HepG2 (cell line): ENCODE measurements around the gene TMEM129. TPM values are rescaled to one million over a fixed set of nuclear protein-coding genes. Genes with fewer than 3 reads are reported as not detected.

Source experiments
- ARID4A ChIP-seq: sonication (generic); formaldehyde crosslinking; IDR thresholded peaks from 2 replicates; pipeline ENCODE4 v1.5.0; 2020; ENCODE audit warnings: mild to moderate bottlenecking, missing genetic modification reagents, borderline replicate concordance
- ELF3 ChIP-seq: IDR thresholded peaks from 2 replicates; pipeline ENCODE4 v1.6.1; 2016; ENCODE audit warnings: missing genetic modification reagents, missing compliant biosample characterization
- ESRRA ChIP-seq: sonication (generic); formaldehyde crosslinking; IDR thresholded peaks from 2 replicates; pipeline ENCODE4 v1.5.1; 2020; ENCODE audit warnings: mild to moderate bottlenecking, low read depth, missing genetic modification reagents
- ETV5 ChIP-seq: IDR thresholded peaks from 2 replicates; pipeline ENCODE4 v1.6.1; 2018; ENCODE audit warnings: missing biosample characterization, missing genetic modification reagents, inconsistent platforms, borderline replicate concordance
- HNF1A ChIP-seq, 2 experiments: sonication (generic) in 1 of 2; formaldehyde crosslinking in 1 of 2; IDR thresholded peaks; 2 replicates each; pipeline versions ENCODE4 v1.4.0 to v1.6.1; 2016 to 2020; ENCODE audit warnings: borderline replicate concordance in 1 of 2, low read depth in 1 of 2, mild to moderate bottlenecking in 1 of 2, missing genetic modification reagents in 1 of 2
- JARID2 ChIP-seq: sonication (generic); formaldehyde crosslinking; IDR thresholded peaks from 2 replicates; pipeline ENCODE4 v1.8.1; 2023; ENCODE audit warnings: missing genetic modification reagents, inconsistent platforms; ENCODE audit not compliant: insufficient replicate concordance
- MTF1 ChIP-seq: sonication (generic); formaldehyde crosslinking; IDR thresholded peaks from 2 replicates; pipeline ENCODE4 v1.5.0; 2020; ENCODE audit warnings: missing genetic modification reagents
- NAIF1 ChIP-seq: sonication (generic); formaldehyde crosslinking; IDR thresholded peaks from 2 replicates; pipeline ENCODE4 v1.5.0; 2020; ENCODE audit warnings: mild to moderate bottlenecking, missing genetic modification reagents, borderline replicate concordance
- PAX8 ChIP-seq: sonication (generic); formaldehyde crosslinking; IDR thresholded peaks from 2 replicates; pipeline ENCODE4 v1.8.0; 2022; ENCODE audit warnings: mild to moderate bottlenecking, missing genetic modification reagents, borderline replicate concordance
- POLR2G ChIP-seq: fragments of 200-400 bp; formaldehyde crosslinking; IDR thresholded peaks from 2 replicates; pipeline ENCODE4 v1.6.1; 2018; ENCODE audit warnings: mild to moderate bottlenecking, low read depth, low read length, moderate library complexity
- PRMT3 ChIP-seq: sonication (generic); formaldehyde crosslinking; IDR thresholded peaks from 2 replicates; pipeline ENCODE4 v1.8.1; 2022; ENCODE audit warnings: low read depth, mild to moderate bottlenecking, moderate library complexity, missing genetic modification reagents, borderline replicate concordance
- SRSF1 ChIP-seq: fragments of 200-400 bp; formaldehyde crosslinking; optimal IDR thresholded peaks from 2 replicates; pipeline ENCODE3; 2017; ENCODE audit warnings: mild to moderate bottlenecking, low read depth, low read length, moderate library complexity
- TP53 ChIP-seq: sonication (generic); formaldehyde crosslinking; conservative IDR thresholded peaks from 2 replicates; pipeline ENCODE4 v1.4.0; 2020; ENCODE audit warnings: missing genetic modification reagents
- TSC22D2 ChIP-seq: sonication (generic); formaldehyde crosslinking; IDR thresholded peaks from 2 replicates; pipeline ENCODE4 v1.5.1; 2020; ENCODE audit warnings: missing genetic modification reagents, mild to moderate bottlenecking, borderline replicate concordance
- YEATS2 ChIP-seq: sonication (generic); formaldehyde crosslinking; IDR thresholded peaks from 2 replicates; pipeline ENCODE4 v1.4.0; 2020; ENCODE audit warnings: missing genetic modification reagents, borderline replicate concordance
- ZBTB7B ChIP-seq: sonication (generic); formaldehyde crosslinking; IDR thresholded peaks from 2 replicates; pipeline ENCODE4 v1.4.0; 2020; ENCODE audit warnings: missing genetic modification reagents
- ZNF12 ChIP-seq: sonication (generic); formaldehyde crosslinking; IDR thresholded peaks from 2 replicates; pipeline ENCODE4 v1.5.0; 2020; ENCODE audit warnings: missing genetic modification reagents
- ZNF138 ChIP-seq: sonication (generic); formaldehyde crosslinking; IDR thresholded peaks from 2 replicates; pipeline ENCODE4 v1.5.0; 2020; ENCODE audit warnings: mild to moderate bottlenecking, low read depth, missing genetic modification reagents
- ZNF253 ChIP-seq: sonication (generic); formaldehyde crosslinking; IDR thresholded peaks from 2 replicates; pipeline ENCODE4 v1.8.0; 2022; ENCODE audit warnings: mild to moderate bottlenecking, missing genetic modification reagents, borderline replicate concordance
- polyA plus RNA-seq, 8 experiments: library from polyadenylated mRNA; depleted of rRNA in 3 of 8; stranded (reverse) in 7 of 8; unstranded in 1 of 8; fragments of >200 nt; fragmentation: Illumina TruSeq in 4 of 8; extraction: Trizol in 4 of 8; gene quantifications; 2 replicates each; pipeline versions ENCODE4 v1.2.1 to v1.2.3, GENCODE V29; 2011 to 2016; ENCODE audit warnings: low read depth in 4 of 8, missing spikeins in 1 of 8, mixed read lengths in 1 of 8; ENCODE audit not compliant: insufficient read depth in 1 of 8
- total RNA-seq, 5 experiments: library from RNA; depleted of rRNA; stranded (reverse); fragments of >200 nt; fragmentation: Illumina TruSeq; extraction: Trizol; gene quantifications; 2 replicates each; pipeline ENCODE4 v1.2.3, GENCODE V29; 2016; ENCODE audit warnings: low read depth in 1 of 5
- TF ChIP-seq, protein P1 (sequence below): sonication (generic); formaldehyde crosslinking; IDR thresholded peaks from 2 replicates; pipeline ENCODE4 v1.4.0; 2020; ENCODE audit warnings: missing genetic modification reagents, borderline replicate concordance

Gene TMEM129
- total and polyA plus RNA-seq, 2 of the 13 experiments (the other 11 are each of a cell fraction or from before 2014, with no cell fraction given): 19.0 to 25.8 TPM

DNA sequence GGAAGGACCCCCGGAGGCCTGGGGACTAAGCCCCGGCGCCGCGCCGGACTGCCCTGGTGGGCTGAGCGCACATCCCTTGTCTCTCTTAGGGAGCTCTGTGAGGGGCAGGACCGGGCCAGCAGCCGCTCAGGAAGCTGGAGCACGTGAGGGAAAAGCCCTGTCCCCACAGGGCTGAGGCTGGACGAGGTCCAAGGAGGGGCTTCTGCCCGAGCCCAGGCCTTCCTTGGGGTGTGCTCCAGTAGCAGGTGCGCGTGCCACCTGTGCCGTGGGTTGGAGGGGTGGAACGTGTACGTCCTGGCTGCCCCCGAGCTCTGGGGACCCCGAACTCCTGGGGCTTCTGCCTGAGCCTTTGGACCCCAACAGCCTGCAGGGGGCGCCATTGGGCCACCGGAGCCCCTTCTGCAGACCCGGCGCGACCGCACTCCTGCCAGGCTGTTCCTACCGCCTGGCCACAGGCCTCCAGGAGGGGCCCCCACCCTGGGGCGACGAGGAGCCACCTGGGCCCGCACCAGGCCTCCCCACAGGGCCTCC, 27.4 kb upstream of the TMEM129 start (continued):
- TF ChIP-seq HNF1A (IDR thresholded peaks at IDR 0.05; ENCODE audit: low read depth): no peak
- TF ChIP-seq HNF1A (CRISPR knock-in tag; IDR thresholded peaks at IDR 0.05; ENCODE audit: borderline replicate concordance): 0 out of 2 replicates have a peak, but pooled peaks have one; percentile 30
- no peak for TF ChIP-seq POLR2G
- TF ChIP-seq JARID2: no peak
- TF ChIP-seq NAIF1 (CRISPR knock-in tag): no peak
- no peak for TF ChIP-seq ZNF12 (CRISPR knock-in tag)
- TF ChIP-seq ESRRA (CRISPR knock-in tag): no peak
- no peak for TF ChIP-seq ZNF253 (CRISPR knock-in tag)
- peak; percentile 53 for TF ChIP-seq ETV5 (CRISPR knock-in tag)
- TF ChIP-seq, protein P1, sequence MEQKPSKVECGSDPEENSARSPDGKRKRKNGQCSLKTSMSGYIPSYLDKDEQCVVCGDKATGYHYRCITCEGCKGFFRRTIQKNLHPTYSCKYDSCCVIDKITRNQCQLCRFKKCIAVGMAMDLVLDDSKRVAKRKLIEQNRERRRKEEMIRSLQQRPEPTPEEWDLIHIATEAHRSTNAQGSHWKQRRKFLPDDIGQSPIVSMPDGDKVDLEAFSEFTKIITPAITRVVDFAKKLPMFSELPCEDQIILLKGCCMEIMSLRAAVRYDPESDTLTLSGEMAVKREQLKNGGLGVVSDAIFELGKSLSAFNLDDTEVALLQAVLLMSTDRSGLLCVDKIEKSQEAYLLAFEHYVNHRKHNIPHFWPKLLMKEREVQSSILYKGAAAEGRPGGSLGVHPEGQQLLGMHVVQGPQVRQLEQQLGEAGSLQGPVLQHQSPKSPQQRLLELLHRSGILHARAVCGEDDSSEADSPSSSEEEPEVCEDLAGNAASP (CRISPR knock-in tag): 0 out of 2 replicates have a peak, but pooled peaks have one; percentile 48
- no peak for TF ChIP-seq TP53 (CRISPR knock-in tag)
- TF ChIP-seq YEATS2: no peak
- TF ChIP-seq PAX8 (CRISPR knock-in tag): no peak
- TF ChIP-seq MTF1: no peak
- TF ChIP-seq ELF3: 0 out of 2 replicates have a peak, but pooled peaks have one; percentile 28
- no peak for TF ChIP-seq PRMT3
- no peak for TF ChIP-seq ARID4A
- TF ChIP-seq ZNF138 (CRISPR knock-in tag): no peak
- TF ChIP-seq ZBTB7B: peak; percentile 95
- TF ChIP-seq TSC22D2 (CRISPR knock-in tag): no peak
- peak; percentile 36 for TF ChIP-seq SRSF1
